Mesenchymal stem cell (in vitro differentiated cells and primary cell): ENCODE measurements around the gene CEP112.

Source experiments
- DNase-seq: peaks from one replicate; pipeline ENCODE4 v3.0.0-alpha.2; 2013
- H2AFZ ChIP-seq: one replicate; pipeline ENCODE4 v1.6.1; 2013; ENCODE audit warnings: low read depth, mild to moderate bottlenecking, control low read depth, inconsistent platforms, low read length, moderate library complexity
- H2AK5ac ChIP-seq: 2 replicates; pipeline ENCODE4 v1.6.1; 2013; ENCODE audit warnings: low read length, moderate library complexity, mild to moderate bottlenecking, inconsistent platforms; ENCODE audit not compliant: severe bottlenecking
- H2BK120ac ChIP-seq: one replicate; pipeline ENCODE4 v1.6.1; 2013; ENCODE audit warnings: low read depth, mild to moderate bottlenecking, inconsistent platforms, low read length, moderate library complexity
- H2BK12ac ChIP-seq, 2 experiments: one replicate each; pipeline ENCODE4 v1.6.1; 2013; ENCODE audit warnings: inconsistent platforms in 2 of 2, low read length in 2 of 2, mild to moderate bottlenecking in 2 of 2, moderate library complexity in 2 of 2, control low read depth in 1 of 2
- H2BK15ac ChIP-seq: one replicate; pipeline ENCODE4 v1.6.1; 2013; ENCODE audit warnings: mild to moderate bottlenecking, low read depth, inconsistent platforms; ENCODE audit not compliant: poor library complexity, severe bottlenecking
- H2BK5ac ChIP-seq: 2 replicates; pipeline ENCODE4 v1.6.1; 2013; ENCODE audit warnings: low read depth, mild to moderate bottlenecking, low read length, control low read depth, inconsistent platforms; ENCODE audit not compliant: poor library complexity, severe bottlenecking
- H3K14ac ChIP-seq, 2 experiments: one replicate each; pipeline ENCODE4 v1.6.1; 2013; ENCODE audit warnings: inconsistent platforms in 2 of 2, low read length in 2 of 2, control low read depth in 1 of 2, mild to moderate bottlenecking in 1 of 2, moderate library complexity in 1 of 2
- H3K18ac ChIP-seq, 2 experiments: one replicate each; pipeline ENCODE4 v1.6.1; 2013; ENCODE audit warnings: inconsistent platforms in 2 of 2, low read length in 2 of 2, control low read depth in 1 of 2, low read depth in 1 of 2, mild to moderate bottlenecking in 1 of 2
- H3K23ac ChIP-seq, 2 experiments: one replicate each; pipeline ENCODE4 v1.6.1; 2013; ENCODE audit warnings: inconsistent platforms in 2 of 2, low read length in 2 of 2, mild to moderate bottlenecking in 2 of 2, moderate library complexity in 2 of 2, control low read depth in 1 of 2
- H3K27ac ChIP-seq: 2 replicates; pipeline ENCODE4 v1.5.1; 2013; ENCODE audit warnings: mild to moderate bottlenecking, moderate library complexity, low read length, control low read depth, inconsistent platforms; ENCODE audit not compliant: poor library complexity, severe bottlenecking
- H3K27me3 ChIP-seq, 2 experiments: 2 replicates each; pipeline versions ENCODE4 v1.6.1 to v1.7.0; 2013; ENCODE audit warnings: low read length in 2 of 2, mild to moderate bottlenecking in 2 of 2, moderate library complexity in 2 of 2, control low read depth in 1 of 2, inconsistent platforms in 1 of 2; ENCODE audit not compliant: control insufficient read depth in 1 of 2, insufficient read depth in 1 of 2
- H3K36me3 ChIP-seq, 2 experiments: 2 replicates each; pipeline versions ENCODE4 v1.6.1 to v1.7.0; 2013; ENCODE audit warnings: low read length in 2 of 2, control low read depth in 1 of 2, inconsistent platforms in 1 of 2, low read depth in 1 of 2, mild to moderate bottlenecking in 1 of 2; ENCODE audit not compliant: insufficient read depth in 2 of 2, control insufficient read depth in 1 of 2
- H3K4ac ChIP-seq, 2 experiments: one replicate each; pipeline ENCODE4 v1.6.1; 2013; ENCODE audit warnings: inconsistent platforms in 2 of 2, low read length in 2 of 2, mild to moderate bottlenecking in 2 of 2, moderate library complexity in 2 of 2, control low read depth in 1 of 2, low read depth in 1 of 2
- H3K4me1 ChIP-seq: 2 replicates; pipeline ENCODE4 v1.6.1; 2013; ENCODE audit warnings: low read depth, low read length, control low read depth; ENCODE audit not compliant: control insufficient read depth, insufficient read depth
- H3K4me2 ChIP-seq: 2 replicates; pipeline ENCODE4 v1.6.1; 2013; ENCODE audit warnings: low read length, mild to moderate bottlenecking, inconsistent platforms; ENCODE audit not compliant: poor library complexity, severe bottlenecking
- H3K4me3 ChIP-seq, 2 experiments: 2 replicates each; pipeline versions ENCODE4 v1.5.1 to v1.7.0; 2013; ENCODE audit warnings: low read length in 2 of 2, mild to moderate bottlenecking in 2 of 2, control low read depth in 1 of 2, low read depth in 1 of 2; ENCODE audit not compliant: insufficient read depth in 1 of 2
- H3K79me1 ChIP-seq: replicated peaks from 2 replicates; pipeline ENCODE4 v1.6.1; 2013; ENCODE audit warnings: mild to moderate bottlenecking, control low read depth, low read length, inconsistent platforms; ENCODE audit not compliant: poor library complexity, severe bottlenecking
- H3K9ac ChIP-seq: 2 replicates; pipeline ENCODE4 v1.7.0; 2013; ENCODE audit warnings: mild to moderate bottlenecking, low read length, moderate library complexity
- H3K9me3 ChIP-seq: 2 replicates; pipeline ENCODE4 v1.7.0; 2013; ENCODE audit warnings: mild to moderate bottlenecking, low read length; ENCODE audit not compliant: control insufficient read depth
- H4K8ac ChIP-seq: one replicate; pipeline ENCODE4 v1.6.1; 2013; ENCODE audit warnings: inconsistent platforms, mild to moderate bottlenecking, low read length, moderate library complexity
- H4K91ac ChIP-seq: one replicate; pipeline ENCODE4 v1.6.1; 2013; ENCODE audit warnings: mild to moderate bottlenecking, low read length, inconsistent platforms
- WGBS: methylation state at CpG from one replicate; pipeline ENCODE4 v1.1.7; 2013; ENCODE audit warnings: mixed read lengths; 5-methylcytosine and 5-hydroxymethylcytosine counted together

The CEP112 gene

DNA sequence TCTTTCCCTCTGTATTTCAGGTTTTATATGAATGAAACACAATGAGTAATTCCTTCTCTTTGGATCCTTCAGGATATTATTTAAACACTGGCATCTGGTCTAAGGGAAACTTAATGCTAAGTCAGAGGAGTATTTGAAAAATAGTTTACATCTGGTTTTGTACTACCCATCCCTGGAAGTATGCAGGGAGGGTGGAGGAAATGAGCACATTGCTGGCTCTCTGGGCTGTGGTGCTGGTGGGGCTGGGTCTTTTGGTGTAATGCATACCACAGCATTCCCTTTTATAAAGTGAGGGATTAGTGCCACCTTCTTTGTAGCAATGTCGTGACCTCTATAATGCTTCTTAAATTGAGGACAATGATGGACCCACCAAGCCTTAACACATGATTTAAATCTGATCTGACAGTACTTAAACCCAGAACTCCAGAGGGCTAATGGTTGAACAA is 525.0 kb downstream of the CEP112 start:
- H2BK15ac ChIP-seq, result no peak overlapping the region
- H3K27me3 ChIP-seq, result no peaks in the 10 kb centered on the region
- H3K4me2 ChIP-seq, result no peak overlapping the region
- H3K27ac ChIP-seq, result no peak overlapping the region
- H3K14ac ChIP-seq, result no peak overlapping the region
- H2BK5ac ChIP-seq, result no peak overlapping the region
- no peaks in the 10 kb centered on the region for H3K79me1 ChIP-seq
- H2AK5ac ChIP-seq, result no peak overlapping the region
- H2BK120ac ChIP-seq, result no peak overlapping the region
- no peak overlapping the region for H3K4ac ChIP-seq
- H3K9me3 ChIP-seq, result no peaks in the 10 kb centered on the region
- H3K4me3 ChIP-seq, result no peak overlapping the region
- no peaks in the 10 kb centered on the region for H3K4me1 ChIP-seq
- 100% methylated on average over 1 of the region's 1 CpG for WGBS
- H3K36me3 ChIP-seq, result no peaks in the 10 kb centered on the region
- H3K18ac ChIP-seq, result no peak overlapping the region
- no peak for DNase-seq
- no peak overlapping the region for H3K23ac ChIP-seq
- H4K91ac ChIP-seq, result no peak overlapping the region
- H3K9ac ChIP-seq, result no peak overlapping the region
- H2AFZ ChIP-seq, result no peak overlapping the region
- H4K8ac ChIP-seq, result no peak overlapping the region
- no peak overlapping the region for H2BK12ac ChIP-seq

DNA sequence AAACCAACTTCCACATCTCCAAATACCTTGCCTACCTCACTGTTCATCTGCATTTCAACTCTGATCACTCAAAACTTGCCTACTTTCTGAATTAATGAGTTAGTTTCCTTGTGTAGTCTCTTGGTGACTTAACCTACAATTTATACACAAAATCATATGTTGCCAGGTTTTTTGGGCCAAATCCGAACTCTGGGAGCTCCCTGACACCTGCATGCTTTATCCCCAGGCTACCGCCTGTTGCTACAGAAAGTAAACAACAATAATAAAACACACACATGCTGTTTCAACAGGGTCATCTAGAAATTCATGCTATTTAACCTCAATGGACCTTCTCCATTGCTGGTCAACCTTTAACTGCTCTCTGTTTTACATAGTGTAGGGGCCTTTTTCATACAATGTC is 526.0 kb downstream of the CEP112 start:
- no peak for DNase-seq
- Histone ChIP-seq H2BK15ac (no peak overlapping the region), H3K27me3 (no peaks in the 10 kb centered on the region), H4K8ac (no peak overlapping the region), H2BK12ac (no peak overlapping the region), H3K9ac (no peak overlapping the region), H2BK5ac (no peak overlapping the region), H2BK120ac (no peak overlapping the region), H4K91ac (no peak overlapping the region), H3K23ac (no peak overlapping the region), H3K36me3 (no peaks in the 10 kb centered on the region), H2AFZ (no peak overlapping the region), H3K14ac (no peak overlapping the region), H3K18ac (no peak overlapping the region), H3K4ac (no peak overlapping the region), H3K9me3 (no peaks in the 10 kb centered on the region), H3K4me3 (no peak overlapping the region), H3K79me1 (no peaks in the 10 kb centered on the region), H3K4me1 (no peaks in the 10 kb centered on the region), H2AK5ac (no peak overlapping the region), H3K27ac (no peak overlapping the region), H3K4me2 (no peak overlapping the region)
- 90% methylated on average over 2 of the region's 2 CpGs for WGBS

DNA sequence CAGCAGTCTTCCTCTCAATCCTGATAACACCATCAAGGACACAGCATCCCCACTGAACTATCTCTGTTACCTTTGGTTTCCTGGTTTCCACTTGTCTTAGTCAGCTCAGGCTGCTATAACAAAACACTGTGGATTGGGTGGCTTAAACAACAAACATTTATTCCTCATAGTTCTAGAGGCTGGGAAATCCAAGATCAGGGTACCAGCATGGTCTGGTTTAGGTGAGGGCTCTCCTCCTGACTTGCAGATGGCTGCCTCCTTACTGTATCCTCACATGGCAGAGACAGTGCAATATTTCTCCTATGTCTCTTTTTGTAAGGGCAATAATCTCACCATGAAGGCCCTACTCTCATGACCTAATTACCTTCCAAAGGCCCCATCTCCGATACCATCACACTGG is 527.2 kb downstream of the CEP112 start:
- H2BK12ac ChIP-seq, result no peak overlapping the region
- H3K4me3 ChIP-seq, result no peak overlapping the region
- H2BK15ac ChIP-seq, result no peak overlapping the region
- H3K9me3 ChIP-seq, result no peaks in the 10 kb centered on the region
- H3K9ac ChIP-seq, result no peak overlapping the region
- H4K91ac ChIP-seq, result no peak overlapping the region
- H4K8ac ChIP-seq, result no peak overlapping the region
- 100% methylated on average over 1 of the region's 1 CpG for WGBS
- no peaks in the 10 kb centered on the region for H3K4me1 ChIP-seq
- no peaks in the 10 kb centered on the region for H3K27me3 ChIP-seq
- no peak for DNase-seq
- H3K79me1 ChIP-seq, result no peaks in the 10 kb centered on the region
- H3K4ac ChIP-seq, result no peak overlapping the region
- no peak overlapping the region for H3K4me2 ChIP-seq
- H2AK5ac ChIP-seq, result no peak overlapping the region
- no peak overlapping the region for H2BK5ac ChIP-seq
- H3K14ac ChIP-seq, result no peak overlapping the region
- no peak overlapping the region for H3K27ac ChIP-seq
- H3K18ac ChIP-seq, result no peak overlapping the region
- H3K23ac ChIP-seq, result no peak overlapping the region
- no peak overlapping the region for H2BK120ac ChIP-seq
- no peak overlapping the region for H2AFZ ChIP-seq
- no peaks in the 10 kb centered on the region for H3K36me3 ChIP-seq

DNA sequence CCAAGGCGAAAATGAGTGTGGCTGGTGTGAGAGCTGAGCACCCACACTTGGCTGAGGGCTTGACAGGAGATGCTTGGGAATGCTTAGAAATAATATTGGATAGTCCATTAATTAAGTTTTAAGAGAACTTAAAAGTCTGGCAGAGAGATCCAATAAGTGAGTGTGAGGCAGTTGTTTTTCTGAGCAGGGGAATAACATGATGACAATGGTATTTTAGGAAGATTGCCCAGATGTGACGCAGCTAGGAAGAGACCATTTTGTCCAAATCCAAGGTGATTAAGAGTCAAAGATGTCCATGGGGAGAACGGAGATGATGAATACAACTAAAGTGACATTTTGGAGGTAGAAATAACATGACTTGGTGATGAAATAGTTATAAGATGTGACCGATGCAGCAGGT is 527.7 kb downstream of the CEP112 start:
- Histone ChIP-seq H3K36me3 (no peaks in the 10 kb centered on the region), H2BK5ac (no peak overlapping the region), H3K9me3 (no peaks in the 10 kb centered on the region), H3K4me3 (no peak overlapping the region), H3K9ac (peak overlapping the region; percentile 10), H3K79me1 (no peaks in the 10 kb centered on the region), H3K4me1 (no peaks in the 10 kb centered on the region), H2BK15ac (no peak overlapping the region), H3K14ac (no peak overlapping the region), H4K91ac (no peak overlapping the region), H4K8ac (no peak overlapping the region), H2AFZ (no peak overlapping the region), H3K27ac (no peak overlapping the region), H3K23ac (no peak overlapping the region), H2AK5ac (no peak overlapping the region), H2BK120ac (no peak overlapping the region), H3K4me2 (no peak overlapping the region), H3K4ac (no peak overlapping the region), H3K18ac (no peak overlapping the region), H2BK12ac (no peak overlapping the region), H3K27me3 (no peaks in the 10 kb centered on the region)
- 95% methylated on average over 4 of the region's 4 CpGs for WGBS
- no peak for DNase-seq
